Prostate gland (tissue), 2 donors: ENCODE data around the gene PTPN14. TPM values are rescaled to one million over a fixed set of nuclear protein-coding genes. Genes with fewer than 3 reads are reported as not detected.

Experiments used
- DNase-seq: peaks from one replicate; pipeline ENCODE4 v3.0.0-alpha.2; 2019; ENCODE audit warnings: low spot score
- H3K27ac ChIP-seq, 2 donors: fragments of 200-600 bp; sonication (generic); 2 replicates each; pipeline ENCODE4 v1.5.1; 2017 to 2019
- H3K27me3 ChIP-seq: fragments of 200-600 bp; sonication (generic); replicated peaks from 2 replicates; pipeline ENCODE4 v1.5.1; 2019; ENCODE audit not compliant: insufficient read depth
- H3K36me3 ChIP-seq, 2 donors: fragments of 200-600 bp; sonication (generic); 1 replicate in 1 of 2; 2 replicates in 1 of 2; pipeline versions ENCODE4 v1.5.1 to v1.8.1; 2017 to 2019
- H3K4me1 ChIP-seq: fragments of 200-600 bp; sonication (generic); replicated peaks from 2 replicates; pipeline ENCODE4 v1.5.1; 2019
- H3K4me3 ChIP-seq, 2 donors: fragments of 200-600 bp; sonication (generic); 2 replicates each; pipeline ENCODE4 v1.5.1; 2017 to 2019
- H3K9me3 ChIP-seq: fragments of 200-600 bp; sonication (generic); 2 replicates; pipeline ENCODE4 v1.5.1; 2017
- POLR2A ChIP-seq: fragments of 450-650 bp; IDR thresholded peaks from one replicate; pipeline ENCODE4 v1.6.1; 2016; ENCODE audit warnings: antibody characterized with exemption, mild to moderate bottlenecking
- POLR2AphosphoS5 ChIP-seq: sonication (generic); formaldehyde crosslinking; IDR thresholded peaks from one replicate; pipeline ENCODE4 v1.6.1; 2017; ENCODE audit warnings: antibody characterized with exemption
- WGBS: methylation state at CpG from one replicate; pipeline ENCODE4 v1.1.5; 2018; 5-methylcytosine and 5-hydroxymethylcytosine counted together
- intact Hi-C: fragments of 100-400 bp; cut with DNase I; formaldehyde crosslinking; loops from one replicate; pipeline ENCODE4 v1.14.2; 2022
- total RNA-seq, 2 donors: library from RNA; depleted of rRNA; stranded (reverse); fragments of >200 nt; gene quantifications; one replicate each; pipeline ENCODE4 v1.1.0, GENCODE V29; 2016
- TF ChIP-seq, protein P1 (sequence below), 4 experiments: fragments of 200-600 bp in 2 of 4; fragments of 450-650 bp in 2 of 4; sonication (generic) in 2 of 4; IDR thresholded peaks; 1 replicate in 3 of 4; 2 replicates in 1 of 4; pipeline ENCODE4 v1.5.1; 2016 to 2019; ENCODE audit warnings: antibody characterized with exemption in 4 of 4, mild to moderate bottlenecking in 2 of 4, moderate library complexity in 2 of 4

PTPN14 gene
- total RNA-seq, 2 donors from 2014 or later = 36.6 to 54.0 TPM

DNA sequence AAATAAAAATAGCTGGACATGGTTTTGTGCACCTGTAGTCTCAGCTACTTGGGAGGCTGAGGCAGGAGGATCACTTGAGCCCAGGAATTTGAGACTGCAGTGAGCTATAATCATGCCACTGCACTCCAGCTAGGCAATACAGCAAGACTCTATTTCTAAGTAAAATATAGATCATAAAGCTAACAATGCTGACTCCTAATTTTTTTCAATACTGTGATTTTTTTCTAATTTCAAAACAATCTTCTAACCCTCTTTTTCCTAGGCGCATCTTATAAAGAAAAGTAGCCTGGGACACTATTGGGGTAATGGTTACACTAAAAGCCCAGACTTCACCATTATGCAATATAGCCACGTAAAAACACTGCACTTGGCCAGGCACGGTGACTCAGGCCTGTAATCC lies 81.3 kb downstream of the PTPN14 start:
- no peak for TF ChIP-seq POLR2A
- Histone ChIP-seq H3K27ac (no peak overlapping the region), H3K36me3 (no peaks in the 10 kb centered on the region), H3K4me1 (no peaks in the 10 kb centered on the region), H3K4me3 (no peak overlapping the region), H3K9me3 (no peaks in the 10 kb centered on the region), H3K27me3 (no peaks in the 10 kb centered on the region)
- intact Hi-C loops = no loop called here
- WGBS = 93% methylated on average over 3 of the region's 3 CpGs
- no peak for DNase-seq

DNA sequence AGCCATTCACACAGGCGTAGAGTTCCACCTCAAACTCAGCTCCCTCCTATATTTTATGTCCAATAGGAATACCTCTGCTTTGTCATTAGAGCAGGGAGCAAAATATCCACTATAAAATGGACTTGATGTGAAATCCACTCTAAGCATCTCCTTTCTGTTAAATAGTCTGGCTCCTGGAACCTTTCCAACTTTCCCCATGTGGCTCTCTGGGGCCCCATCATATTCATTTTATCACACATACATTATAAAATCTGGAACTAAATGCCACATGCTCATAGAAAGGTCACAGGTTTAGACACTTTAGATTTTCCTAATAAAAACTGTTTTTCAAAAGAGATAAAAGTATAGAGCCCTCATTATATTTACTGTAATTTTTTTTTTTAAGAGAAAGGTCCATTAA lies 82.1 kb downstream of the PTPN14 start:
- no peaks in the 10 kb centered on the region for H3K27me3 ChIP-seq
- H3K9me3 ChIP-seq = no peaks in the 10 kb centered on the region
- H3K27ac ChIP-seq = no peak overlapping the region
- TF ChIP-seq, protein P1, sequence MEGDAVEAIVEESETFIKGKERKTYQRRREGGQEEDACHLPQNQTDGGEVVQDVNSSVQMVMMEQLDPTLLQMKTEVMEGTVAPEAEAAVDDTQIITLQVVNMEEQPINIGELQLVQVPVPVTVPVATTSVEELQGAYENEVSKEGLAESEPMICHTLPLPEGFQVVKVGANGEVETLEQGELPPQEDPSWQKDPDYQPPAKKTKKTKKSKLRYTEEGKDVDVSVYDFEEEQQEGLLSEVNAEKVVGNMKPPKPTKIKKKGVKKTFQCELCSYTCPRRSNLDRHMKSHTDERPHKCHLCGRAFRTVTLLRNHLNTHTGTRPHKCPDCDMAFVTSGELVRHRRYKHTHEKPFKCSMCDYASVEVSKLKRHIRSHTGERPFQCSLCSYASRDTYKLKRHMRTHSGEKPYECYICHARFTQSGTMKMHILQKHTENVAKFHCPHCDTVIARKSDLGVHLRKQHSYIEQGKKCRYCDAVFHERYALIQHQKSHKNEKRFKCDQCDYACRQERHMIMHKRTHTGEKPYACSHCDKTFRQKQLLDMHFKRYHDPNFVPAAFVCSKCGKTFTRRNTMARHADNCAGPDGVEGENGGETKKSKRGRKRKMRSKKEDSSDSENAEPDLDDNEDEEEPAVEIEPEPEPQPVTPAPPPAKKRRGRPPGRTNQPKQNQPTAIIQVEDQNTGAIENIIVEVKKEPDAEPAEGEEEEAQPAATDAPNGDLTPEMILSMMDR (IDR thresholded peaks at IDR 0.05) = no peak
- TF ChIP-seq POLR2A (no peak), POLR2AphosphoS5 (no peak)
- intact Hi-C loops = no loop called here
- 96% methylated on average over 1 of the region's 1 CpG for WGBS
- H3K4me1 ChIP-seq = no peaks in the 10 kb centered on the region
- no peaks in the 10 kb centered on the region for H3K36me3 ChIP-seq
- no peak for DNase-seq
- H3K4me3 ChIP-seq = no peak overlapping the region

GRCh38 chr1:214467078-214467585 lies 84.3 kb downstream of the PTPN14 start:
- no peak overlapping the region for H3K4me3 ChIP-seq
- no peaks in the 10 kb centered on the region for H3K4me1 ChIP-seq

DNA sequence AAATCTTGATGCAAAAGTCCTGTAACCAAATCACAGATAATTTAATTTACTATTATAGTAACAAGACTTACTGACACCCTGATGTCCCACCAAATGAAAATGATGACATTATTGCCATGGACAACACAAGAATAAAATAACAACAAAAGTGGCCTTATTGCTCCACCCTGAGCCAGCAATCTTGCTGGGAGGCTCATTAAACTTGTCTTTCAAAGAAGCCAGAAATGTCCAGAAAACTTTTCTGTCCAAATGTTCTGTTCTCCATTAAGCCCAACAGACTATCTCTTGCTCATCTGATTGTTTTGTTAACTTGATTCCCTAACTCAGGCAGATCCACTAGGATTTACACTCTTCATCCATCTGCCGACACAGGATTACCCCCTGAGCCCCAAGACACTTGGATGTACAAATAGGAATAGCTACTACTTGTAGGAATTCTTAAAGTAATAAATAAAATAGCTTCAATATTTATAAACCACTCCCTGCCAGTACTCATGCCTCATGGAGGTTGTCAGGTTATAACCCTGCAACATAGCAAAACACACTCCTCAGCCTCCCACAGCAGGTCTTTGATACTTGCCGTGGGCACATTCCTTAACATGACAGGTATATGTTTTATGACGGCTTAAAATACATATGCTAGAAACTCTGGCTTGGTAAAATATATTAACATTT lies 84.9 kb downstream of the PTPN14 start:
- Histone ChIP-seq H3K27ac (peak overlapping the region; percentile 37 to 49), H3K36me3 (no peaks in the 10 kb centered on the region), H3K4me1 (no peaks in the 10 kb centered on the region), H3K9me3 (no peaks in the 10 kb centered on the region), H3K4me3 (no peak overlapping the region), H3K27me3 (no peaks in the 10 kb centered on the region)
- 11% methylated on average over 3 of the region's 3 CpGs for WGBS
- TF ChIP-seq POLR2A (no peak), POLR2AphosphoS5 (no peak)
- TF ChIP-seq, protein P1 (IDR thresholded peaks at IDR 0.05) = no peak
- no peak for DNase-seq
- intact Hi-C loops = no loop called here

More at GRCh38 chr1:214467078-214467585, 84.3 kb downstream of the PTPN14 start:
- Histone ChIP-seq H3K9me3 (no peaks in the 10 kb centered on the region), H3K36me3 (no peaks in the 10 kb centered on the region), H3K27me3 (no peaks in the 10 kb centered on the region), H3K27ac (peak overlapping the region; percentile 37 to 49)
- TF ChIP-seq POLR2A (no peak), POLR2AphosphoS5 (no peak)
- TF ChIP-seq, protein P1 (IDR thresholded peaks at IDR 0.05) = no peak
- DNase-seq = peak; percentile 39
- intact Hi-C loops = no loop called here
- WGBS = 52% methylated on average over 1 of the region's 1 CpG

- Histone ChIP-seq H3K27ac (no peak overlapping the region), H3K4me3 (no peak overlapping the region), H3K9me3 (no peaks in the 10 kb centered on the region), H3K36me3 (no peaks in the 10 kb centered on the region), H3K4me1 (no peaks in the 10 kb centered on the region), H3K27me3 (no peaks in the 10 kb centered on the region)
- intact Hi-C loops = no loop called here
- 90% methylated on average over 30 of the region's 30 CpGs for WGBS
- no peak for DNase-seq
- TF ChIP-seq, protein P1 (IDR thresholded peaks at IDR 0.05) = no peak
- TF ChIP-seq POLR2A (no peak), POLR2AphosphoS5 (no peak)
These were observed 86.7 kb downstream of the PTPN14 start for GRCh38 chr1:214464445-214465287.
